Measurements from ENCODE around the gene SLC30A1.

Gene SLC30A1

GRCh38 chr1:211606914-211607753 is 28.2 kb upstream of the SLC30A1 start:
- no peak for DNase-seq

GRCh38 chr1:211606332-211606913 is 27.5 kb upstream of the SLC30A1 start:
- DNase-seq = no peak

GRCh38 chr1:211605603-211606331 is 26.8 kb upstream of the SLC30A1 start:
- no peak for DNase-seq

- DNase-seq = no peak
Measured at GRCh38 chr1:211605034-211605433, 26.1 kb upstream of the SLC30A1 start.

- DNase-seq = no peak
Measured at GRCh38 chr1:211604548-211604947, 25.6 kb upstream of the SLC30A1 start.

GRCh38 chr1:211603713-211604112 is 24.8 kb upstream of the SLC30A1 start:
- DNase-seq = no peak

- DNase-seq = no peak
Measured at GRCh38 chr1:211603191-211603701, 24.3 kb upstream of the SLC30A1 start.

GRCh38 chr1:211601982-211602670 is 23.2 kb upstream of the SLC30A1 start:
- no peak for DNase-seq

- DNase-seq = no peak
Measured at GRCh38 chr1:211601159-211601558, 22.2 kb upstream of the SLC30A1 start.

GRCh38 chr1:211599250-211599649 is 20.3 kb upstream of the SLC30A1 start:
- DNase-seq = no peak

GRCh38 chr1:211598514-211598913 is 19.6 kb upstream of the SLC30A1 start:
- DNase-seq = no peak

GRCh38 chr1:211596418-211597181 is 17.6 kb upstream of the SLC30A1 start:
- DNase-seq = no peak

GRCh38 chr1:211595419-211595818 is 16.5 kb upstream of the SLC30A1 start:
- no peak for DNase-seq

- peak; percentile 84 for DNase-seq
Measured at GRCh38 chr1:211591980-211592493, 13.1 kb upstream of the SLC30A1 start.

GRCh38 chr1:211589782-211590721 is 11.1 kb upstream of the SLC30A1 start:
- no peak for DNase-seq

- DNase-seq = no peak
Measured at GRCh38 chr1:211588711-211589110, 9.8 kb upstream of the SLC30A1 start.

GRCh38 chr1:211587123-211587522 is 8.2 kb upstream of the SLC30A1 start:
- DNase-seq = no peak

- DNase-seq = no peak
Measured at GRCh38 chr1:211586538-211586937, 7.6 kb upstream of the SLC30A1 start.

- DNase-seq = no peak
Measured at GRCh38 chr1:211583011-211583992, 4.3 kb upstream of the SLC30A1 start.

- no peak for DNase-seq
Measured at GRCh38 chr1:211581526-211581925, 2.6 kb upstream of the SLC30A1 start.

Measured in islet precursor cell (in vitro differentiated cells).